Stimulated activated CD4-positive, alpha-beta T cell treated with anti-CD3 and anti-CD28 coated beads, TNF-alpha, amount 100 ng/mL, for 1 hour (primary cell): ENCODE results near the gene EGFR.

Experiments used
- DNase-seq, 3 donors: peaks; one replicate each; pipeline ENCODE4 v3.0.0-alpha.2; 2020; ENCODE audit warnings: low read depth in 3 of 3, low spot score in 1 of 3

EGFR gene

DNA sequence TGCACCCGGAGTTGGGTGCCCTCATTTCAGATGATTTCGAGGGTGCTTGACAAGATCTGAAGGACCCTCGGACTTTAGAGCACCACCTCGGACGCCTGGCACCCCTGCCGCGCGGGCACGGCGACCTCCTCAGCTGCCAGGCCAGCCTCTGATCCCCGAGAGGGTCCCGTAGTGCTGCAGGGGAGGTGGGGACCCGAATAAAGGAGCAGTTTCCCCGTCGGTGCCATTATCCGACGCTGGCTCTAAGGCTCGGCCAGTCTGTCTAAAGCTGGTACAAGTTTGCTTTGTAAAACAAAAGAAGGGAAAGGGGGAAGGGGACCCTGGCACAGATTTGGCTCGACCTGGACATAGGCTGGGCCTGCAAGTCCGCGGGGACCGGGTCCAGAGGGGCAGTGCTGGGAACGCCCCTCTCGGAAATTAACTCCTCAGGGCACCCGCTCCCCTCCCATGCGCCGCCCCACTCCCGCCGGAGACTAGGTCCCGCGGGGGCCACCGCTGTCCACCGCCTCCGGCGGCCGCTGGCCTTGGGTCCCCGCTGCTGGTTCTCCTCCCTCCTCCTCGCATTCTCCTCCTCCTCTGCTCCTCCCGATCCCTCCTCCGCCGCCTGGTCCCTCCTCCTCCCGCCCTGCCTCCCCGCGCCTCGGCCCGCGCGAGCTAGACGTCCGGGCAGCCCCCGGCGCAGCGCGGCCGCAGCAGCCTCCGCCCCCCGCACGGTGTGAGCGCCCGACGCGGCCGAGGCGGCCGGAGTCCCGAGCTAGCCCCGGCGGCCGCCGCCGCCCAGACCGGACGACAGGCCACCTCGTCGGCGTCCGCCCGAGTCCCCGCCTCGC lies at the start of gene EGFR:
Gene EGFR (plus strand): TSS at position 657 of the 830 bp plus-strand sequence. CDS start 261 bp downstream, outside the sequence.
- no peak for DNase-seq

DNA sequence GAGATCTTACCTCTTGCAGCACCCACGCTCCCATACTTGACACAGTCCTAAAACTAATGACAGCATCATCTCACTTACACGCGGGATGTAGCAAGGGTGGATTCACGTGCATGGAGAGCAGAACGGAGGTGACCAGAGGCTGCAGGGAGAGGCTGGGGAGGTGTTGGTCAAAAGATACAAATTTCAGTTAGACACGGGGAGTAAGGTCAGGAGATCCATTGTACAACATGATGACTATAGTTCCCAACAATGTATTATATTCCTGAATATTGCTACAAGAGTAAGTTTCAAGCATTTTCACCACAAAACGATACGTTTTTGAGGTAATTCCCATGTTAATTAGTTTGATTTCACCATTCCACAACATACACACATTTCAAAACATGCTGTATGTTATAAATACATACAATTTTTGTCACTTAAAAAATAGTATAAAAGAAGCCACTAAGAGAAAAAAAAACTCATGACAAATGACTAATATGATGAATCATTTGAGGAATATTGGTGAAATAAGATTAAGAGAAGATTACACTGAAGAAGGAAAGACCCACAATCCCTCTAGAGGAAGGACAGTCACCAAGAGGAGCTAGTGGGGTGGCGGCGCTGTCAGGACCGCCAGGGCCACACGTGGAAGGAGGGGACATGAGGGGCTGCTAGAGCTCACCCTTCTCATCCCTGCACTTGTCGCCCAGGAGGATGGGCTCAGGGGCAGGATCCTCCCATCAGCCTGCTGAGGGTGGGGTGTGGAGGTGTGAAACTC lies 49.4 kb upstream of the EGFR start:
- no peak for DNase-seq

DNA sequence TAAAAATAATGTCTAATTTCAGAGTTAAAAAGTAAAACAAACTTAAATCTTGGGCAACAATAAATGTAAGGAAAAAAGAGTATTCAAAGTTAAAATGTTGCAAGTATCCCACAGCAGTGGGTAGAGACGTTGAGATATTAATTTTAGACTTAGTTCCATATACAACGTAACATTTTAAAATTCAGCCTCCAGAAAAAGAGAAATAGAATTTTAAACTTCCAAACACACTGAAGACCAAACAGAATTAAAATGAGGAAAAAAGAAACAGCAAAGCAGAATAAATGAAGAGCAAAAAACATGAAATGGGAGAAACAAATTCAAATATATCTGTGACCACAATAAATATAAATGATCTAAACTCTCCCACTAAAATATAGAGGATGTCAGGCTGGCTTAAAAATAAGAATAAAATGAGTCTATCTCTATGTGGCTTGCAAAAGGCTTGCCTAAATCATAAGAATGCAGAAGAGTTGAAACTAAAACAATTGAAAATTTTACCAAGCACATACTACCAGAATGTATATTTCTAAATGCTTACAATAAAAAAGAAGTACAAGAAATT lies 46.0 kb upstream of the EGFR start:
- no peak for DNase-seq

DNA sequence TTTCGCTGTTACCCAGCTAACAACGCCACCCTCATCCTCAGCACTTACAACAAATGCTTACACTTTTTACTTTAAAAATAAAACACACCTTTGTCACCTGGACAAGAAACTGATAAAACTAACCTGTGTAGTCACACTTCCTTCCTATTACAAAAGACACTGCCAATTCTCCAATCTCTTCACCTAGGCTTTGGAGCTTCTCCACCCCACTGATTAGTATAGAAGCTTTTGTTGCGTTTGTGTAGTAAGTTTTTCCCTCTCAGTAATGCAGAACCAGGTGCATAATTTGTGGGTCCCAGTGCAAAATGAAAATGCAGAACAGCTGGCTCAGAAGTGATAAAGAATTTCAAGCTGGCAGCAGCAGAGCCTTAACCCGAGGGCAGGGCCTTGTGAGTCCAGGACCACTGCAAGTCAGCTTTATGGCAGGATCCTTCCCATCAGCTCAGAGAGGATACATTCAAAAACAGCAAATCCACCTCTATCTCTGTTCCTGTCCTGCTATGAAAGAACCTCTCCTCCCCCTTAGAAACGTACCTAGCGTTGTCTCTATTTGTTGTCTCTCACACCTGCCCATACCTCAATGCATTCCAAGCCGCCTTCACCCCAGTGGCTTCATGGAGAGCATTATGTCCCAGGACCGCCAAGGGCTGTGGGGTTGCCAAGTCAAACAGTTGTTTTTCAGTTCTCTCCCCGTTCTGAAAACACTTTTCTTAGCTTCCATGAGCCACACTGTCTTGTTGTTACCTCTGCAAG lies 40.3 kb upstream of the EGFR start:
- DNase-seq: no peak

DNA sequence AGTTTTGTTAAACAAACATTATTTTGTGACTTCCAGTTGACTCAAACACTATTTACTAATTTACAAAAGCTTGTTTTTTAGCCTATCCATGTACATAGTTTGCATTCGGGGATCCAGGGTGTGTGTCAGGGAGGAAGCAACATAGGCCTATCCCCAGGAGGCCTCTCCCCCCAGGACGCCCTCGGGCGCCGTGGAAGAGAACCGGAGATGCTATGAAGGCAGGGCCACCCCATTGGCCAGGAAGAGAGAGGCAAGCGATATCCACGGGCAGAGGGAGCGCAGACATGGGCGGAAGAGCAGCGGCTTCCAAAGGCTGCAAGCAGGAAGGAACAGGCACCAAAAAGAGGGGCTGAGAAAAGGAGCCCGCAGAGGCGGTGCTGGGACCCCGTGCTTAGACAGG lies 38.3 kb upstream of the EGFR start:
- DNase-seq: no peak

DNA sequence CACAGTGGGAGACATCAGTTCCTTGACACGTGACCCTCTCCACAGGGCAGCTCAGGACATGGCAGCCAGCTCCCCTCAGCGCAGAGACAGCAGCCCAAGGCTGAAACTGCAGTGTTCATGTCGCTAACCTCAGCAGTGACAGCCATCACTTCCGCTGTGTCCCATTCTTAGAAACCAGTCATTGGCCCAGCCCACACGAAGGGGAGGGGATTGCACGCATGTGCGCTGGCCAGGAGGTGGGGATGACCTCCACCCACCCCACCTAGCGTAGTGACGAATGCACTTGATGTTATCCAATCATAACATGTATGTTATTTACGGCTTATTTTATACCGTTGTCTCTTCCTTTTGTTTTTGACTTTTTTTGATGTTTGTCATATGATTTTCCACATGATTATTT lies 36.9 kb upstream of the EGFR start:
- DNase-seq: no peak

DNA sequence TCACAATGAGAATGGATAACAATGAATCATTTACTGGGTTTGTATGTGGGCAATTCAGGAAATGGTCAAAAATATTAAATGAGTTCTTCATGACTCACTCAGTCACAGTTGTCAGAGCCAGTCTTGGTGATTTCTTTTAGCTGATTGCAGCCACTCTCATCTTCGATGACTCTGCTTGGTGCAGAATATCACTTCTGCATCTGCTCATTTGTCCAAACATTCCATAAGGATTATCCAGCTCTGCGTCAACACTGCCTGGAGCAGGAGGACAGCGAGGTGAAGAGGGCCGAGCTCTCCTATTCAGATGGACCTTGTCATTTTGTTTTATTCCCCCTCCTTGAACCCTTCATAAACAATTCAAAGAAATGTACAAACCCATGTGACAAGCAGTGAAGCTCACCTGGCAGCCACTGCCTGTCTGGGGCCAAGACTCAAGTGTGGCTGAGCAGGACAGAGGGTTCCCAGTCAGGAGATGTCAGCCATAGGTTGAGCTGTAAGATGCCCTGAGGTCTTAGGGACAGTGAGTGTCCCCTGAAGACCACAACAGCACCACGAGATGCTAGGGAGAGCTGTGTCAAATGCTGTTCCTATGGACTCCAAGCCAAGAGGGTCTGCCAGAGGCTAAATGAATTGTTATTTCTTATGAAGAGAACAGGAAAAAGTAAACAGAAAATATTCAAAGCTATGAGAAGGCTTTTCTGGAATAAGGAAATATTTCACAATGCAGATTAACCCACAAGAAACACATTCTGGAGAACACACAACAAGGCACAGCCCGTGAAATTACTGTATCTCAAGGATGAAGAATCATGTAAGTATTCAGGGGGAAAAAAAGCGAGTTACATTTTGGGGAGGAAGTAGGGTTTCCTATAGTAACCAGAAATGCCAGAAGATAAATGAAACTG lies 33.1 kb upstream of the EGFR start:
- no peak for DNase-seq

DNA sequence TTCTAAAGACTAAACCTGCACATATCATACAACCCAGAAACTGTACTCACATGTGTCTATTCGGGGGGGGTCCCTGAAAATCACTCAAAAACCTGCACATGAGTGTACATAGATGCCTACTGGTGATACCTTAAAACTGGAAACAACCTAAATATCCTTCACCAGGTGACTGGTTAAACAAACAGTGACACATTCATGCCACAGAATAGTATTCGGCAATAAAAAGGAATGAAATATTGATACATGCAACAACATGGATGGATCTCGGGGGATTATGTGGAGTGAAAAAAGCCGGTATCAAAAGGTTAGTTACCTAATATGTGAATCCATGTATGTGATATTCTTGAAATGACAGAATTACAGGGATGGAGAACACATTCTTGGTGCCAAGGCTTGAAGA lies 32.1 kb upstream of the EGFR start:
- no peak for DNase-seq

DNA sequence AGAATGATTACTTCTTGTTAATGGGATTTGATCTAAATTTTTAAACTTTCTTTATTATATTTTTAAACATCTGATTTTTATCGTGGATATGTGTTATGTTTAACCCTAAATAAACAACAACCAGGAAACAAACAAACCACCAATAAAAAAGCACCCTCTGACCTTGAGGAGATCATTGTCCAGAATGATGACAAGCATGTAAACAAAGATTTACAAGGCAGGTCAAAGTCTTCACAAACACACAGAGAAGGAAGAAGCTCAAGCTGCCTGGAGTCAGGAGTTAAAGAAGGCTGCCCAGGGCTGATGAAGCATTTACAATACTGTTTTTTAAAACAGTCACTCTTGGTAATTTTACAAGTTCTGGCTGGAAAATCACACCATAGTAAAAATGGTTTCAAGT lies 31.0 kb upstream of the EGFR start:
- DNase-seq: no peak

DNA sequence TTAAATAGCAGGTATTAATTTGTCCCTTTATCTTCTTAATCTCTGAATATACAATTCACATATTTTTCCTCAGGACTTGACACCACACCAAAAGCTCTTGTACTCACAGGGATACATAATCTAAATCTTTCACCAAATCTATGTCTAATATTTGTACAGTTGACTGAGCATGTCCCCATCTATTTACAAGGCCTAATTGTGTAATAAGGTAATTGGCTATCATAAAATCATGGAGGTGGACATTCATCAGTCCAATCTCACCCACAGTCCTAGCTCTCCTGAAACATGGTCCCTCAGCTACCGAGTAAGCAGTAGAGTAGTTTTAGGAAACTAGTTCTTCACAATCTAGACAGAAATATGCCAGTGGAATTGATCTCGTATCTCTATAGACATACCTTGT lies 30.3 kb upstream of the EGFR start:
- no peak for DNase-seq

DNA sequence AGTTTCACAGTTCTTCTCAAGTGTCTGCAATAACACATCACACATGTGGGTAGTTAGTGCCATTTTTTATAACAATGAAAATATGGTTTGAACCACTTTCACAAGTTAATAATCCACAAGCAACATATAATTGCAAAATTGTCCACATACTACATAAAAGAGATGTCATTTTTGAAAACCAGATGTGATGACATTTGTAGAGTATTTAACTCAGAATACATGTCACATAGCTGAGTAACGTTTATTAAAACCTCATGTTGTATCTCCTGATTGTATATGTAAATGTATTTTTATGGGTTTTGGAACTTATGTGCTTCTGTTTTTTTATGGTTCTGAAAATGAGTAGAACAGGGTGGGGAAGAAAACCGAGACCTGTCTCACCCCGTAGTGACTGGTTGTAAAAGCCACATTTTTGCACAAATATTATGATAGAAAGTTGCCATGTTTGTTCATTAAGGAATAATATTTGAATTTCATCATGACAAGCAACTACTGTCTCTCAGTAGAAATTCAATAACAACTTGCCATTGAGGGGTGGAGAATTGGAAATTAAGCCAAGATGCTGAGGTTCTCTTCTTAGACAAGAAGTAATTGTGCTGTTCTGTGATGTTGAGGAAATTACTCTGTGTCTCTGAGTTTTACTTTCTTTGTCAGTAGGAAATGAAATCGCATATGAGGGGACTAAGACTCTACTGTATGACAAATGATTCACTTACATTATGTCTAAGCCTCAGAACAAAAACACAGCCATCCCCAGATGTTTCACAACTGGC lies 29.2 kb upstream of the EGFR start:
- no peak for DNase-seq

DNA sequence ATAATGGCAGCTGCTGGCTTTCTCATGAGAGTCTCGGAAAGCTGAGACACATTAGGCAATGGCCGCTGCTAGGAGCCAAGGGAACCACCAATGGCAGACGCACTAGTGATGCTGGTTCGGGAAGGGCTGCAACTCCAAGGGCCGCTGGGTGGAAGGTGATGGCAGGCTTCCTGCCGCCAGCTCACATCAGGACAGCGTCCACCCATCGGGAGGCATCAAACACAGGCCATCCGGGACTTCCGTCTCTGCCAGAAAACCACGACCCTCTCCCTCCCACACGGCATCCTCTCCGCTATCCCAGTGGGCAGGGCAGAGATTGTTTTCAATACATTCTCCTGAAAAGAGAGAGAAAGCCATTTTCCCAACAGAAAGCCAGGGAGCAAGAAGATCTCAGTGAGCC lies 27.5 kb upstream of the EGFR start:
- no peak for DNase-seq

DNA sequence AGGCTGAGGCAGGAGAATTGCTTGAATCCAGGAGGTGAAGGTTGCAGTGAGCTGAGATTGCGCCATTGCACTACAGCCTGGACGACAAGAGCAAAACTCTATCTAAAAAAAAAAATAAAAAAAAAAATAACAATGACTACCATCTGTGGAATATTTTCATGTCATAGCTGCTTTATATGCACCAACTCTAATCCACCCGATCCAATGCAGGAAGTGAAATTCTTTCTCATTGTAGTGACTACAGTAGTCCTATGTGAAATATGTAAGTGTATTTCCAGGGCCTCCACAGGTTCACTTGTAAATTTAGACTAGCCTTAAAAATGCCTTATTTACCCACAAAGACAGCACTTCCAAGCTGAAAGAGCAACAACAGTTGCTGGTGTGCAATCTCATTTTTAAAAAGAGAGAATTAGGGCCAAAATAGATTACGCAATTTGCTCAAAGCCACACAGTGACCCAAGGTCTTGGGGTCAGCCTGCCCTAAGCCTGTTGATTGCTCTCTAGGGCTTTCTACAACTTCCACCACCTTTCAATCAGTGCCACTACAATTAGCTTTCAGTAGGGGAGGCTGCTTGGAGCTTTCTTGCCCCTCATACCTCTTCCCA lies 25.8 kb upstream of the EGFR start:
- DNase-seq: no peak

DNA sequence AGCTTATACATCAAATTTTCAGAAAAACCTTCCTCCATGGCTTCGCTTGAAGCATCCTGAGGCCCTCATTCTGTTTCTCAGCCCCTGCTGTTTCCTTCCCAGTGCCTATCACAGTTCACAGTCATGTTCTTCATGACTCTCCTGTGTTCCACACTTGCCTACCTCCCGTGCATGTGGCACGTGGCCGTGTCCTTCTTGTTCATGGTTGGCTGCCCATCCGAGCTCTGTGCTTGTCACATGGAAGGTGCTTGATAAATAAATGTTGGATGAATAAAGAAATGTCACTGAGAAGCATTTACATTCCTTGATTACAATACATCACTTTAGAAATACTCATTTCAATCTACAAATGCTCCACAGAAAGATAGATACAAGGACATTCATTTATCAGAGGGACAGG lies 23.7 kb upstream of the EGFR start:
- DNase-seq: no peak

DNA sequence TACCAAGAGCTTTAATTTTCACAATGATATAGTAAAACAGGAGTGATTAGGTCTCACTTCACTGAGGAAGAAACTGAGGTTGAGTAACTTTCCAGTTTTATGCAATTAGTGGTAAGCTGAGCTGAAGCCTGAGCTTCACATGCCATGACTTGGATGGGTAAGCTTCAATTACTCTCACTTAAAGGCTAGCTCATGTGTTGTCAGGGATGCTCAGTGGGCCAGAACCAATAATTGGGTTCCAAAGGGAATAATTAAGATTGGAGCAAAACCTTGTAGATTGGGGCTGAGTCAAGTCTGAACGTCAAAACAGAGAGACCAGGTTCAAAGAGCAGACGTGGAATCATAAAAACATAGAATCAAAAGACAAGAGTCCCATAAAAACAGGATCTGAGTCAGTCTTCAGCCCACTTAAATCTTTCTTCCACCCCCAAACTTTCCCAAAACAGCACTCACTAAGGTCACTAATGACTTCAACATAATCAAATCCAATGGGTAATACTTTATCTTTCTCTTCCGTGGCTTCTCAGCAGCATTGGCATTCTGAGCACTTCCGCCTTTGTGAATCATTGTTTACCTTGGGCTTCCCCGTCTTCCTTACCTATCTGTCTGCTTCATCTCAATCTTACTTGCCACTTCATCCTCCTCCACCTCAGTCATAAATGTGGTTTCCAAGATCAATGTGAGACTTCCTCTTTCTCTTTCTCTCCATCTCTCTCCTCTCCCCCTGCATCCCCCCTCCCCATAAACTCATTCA lies 23.0 kb upstream of the EGFR start:
- no peak for DNase-seq

DNA sequence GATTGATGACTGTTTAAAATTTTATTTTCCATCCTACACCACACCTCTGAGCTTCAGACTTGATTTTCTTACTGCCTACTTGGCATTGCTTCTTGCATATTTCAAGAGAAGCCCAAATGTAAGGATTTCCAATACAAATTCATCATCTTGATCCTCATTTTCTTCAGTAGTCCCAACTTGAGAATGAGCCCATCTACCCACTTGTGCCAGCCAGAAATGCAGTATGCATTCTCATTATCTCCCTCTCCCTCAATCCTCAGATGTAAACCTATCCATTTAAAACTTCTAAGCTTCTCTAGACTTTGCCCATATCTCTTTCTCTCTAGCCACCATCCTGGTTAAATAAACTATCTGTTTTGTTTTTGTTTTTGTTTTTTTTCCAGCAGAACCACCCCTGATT lies 22.4 kb upstream of the EGFR start:
- DNase-seq: no peak

DNA sequence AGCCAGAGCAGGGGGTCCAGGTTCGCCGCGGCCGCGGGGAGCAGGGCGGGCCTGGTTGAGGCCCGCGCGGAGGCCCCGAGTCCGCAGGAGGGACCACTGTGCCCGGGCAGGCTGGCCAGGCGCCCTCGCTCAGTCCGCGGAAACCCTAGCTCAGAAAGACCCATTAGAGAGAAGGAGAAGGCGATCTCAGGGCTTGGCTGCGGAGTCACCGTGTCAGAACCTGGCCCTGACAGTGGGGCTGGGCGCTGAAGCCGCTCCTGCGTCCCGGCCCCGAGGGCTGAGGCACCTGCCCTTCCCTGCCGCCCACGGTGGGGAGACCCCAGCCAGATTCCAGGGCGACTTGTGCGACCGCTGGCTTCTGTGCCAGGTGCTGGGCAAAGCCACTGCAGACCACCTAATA lies 14.2 kb upstream of the EGFR start:
- no peak for DNase-seq

DNA sequence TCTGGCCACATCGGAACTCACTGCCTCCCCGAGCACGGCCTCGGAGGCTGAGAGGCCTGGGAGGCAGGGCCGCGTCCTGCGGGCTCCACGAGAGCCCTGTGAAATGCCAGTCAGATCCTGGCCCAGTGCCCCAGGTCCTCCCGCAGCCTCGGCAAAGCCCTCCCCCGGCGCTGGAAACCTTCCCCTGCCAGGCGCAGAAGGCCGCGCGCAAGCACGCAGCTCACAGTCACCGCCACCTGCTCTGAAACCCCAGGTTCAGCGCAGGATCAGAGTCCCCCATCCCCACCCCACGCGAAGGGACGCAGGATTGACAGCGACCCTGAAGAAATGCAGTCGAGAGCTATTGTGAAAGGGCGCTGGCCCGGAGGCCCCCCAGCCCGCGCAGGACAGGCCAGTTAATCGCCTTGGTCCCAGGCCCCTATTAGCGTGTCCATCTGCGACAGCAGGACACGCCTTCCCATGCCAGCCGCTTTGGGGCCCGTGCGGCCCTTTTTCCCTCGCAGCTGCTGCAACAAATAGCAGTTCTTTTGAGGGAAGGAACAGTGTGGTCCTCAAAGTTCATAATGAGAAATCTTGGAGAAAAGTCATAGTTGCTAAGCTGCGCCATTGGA lies 13.5 kb upstream of the EGFR start:
- no peak for DNase-seq
